ENCODE results near the gene SEZ6L.

- TF ChIP-seq CTCF (IDR thresholded peaks at IDR 0.05; ENCODE audit: insufficient read depth, low read length) (no peak), POLR2AphosphoS5 (IDR thresholded peaks at IDR 0.05; ENCODE audit: low read depth) (no peak), REST (IDR thresholded peaks at IDR 0.05; ENCODE audit: insufficient replicate concordance, low read depth) (no peak), GABPA (IDR thresholded peaks at IDR 0.05; ENCODE audit: low read depth) (no peak)
Measured at GRCh38 chr22:26389125-26389524, 219.9 kb downstream of the SEZ6L start.
